Stomach (tissue), 4 donors: ENCODE results near the gene SLC13A3.

Source experiments
- CTCF ChIP-seq, 7 experiments: fragments of 450-650 bp in 4 of 7; fragments of 200-600 bp in 3 of 7; sonication (generic) in 3 of 7; IDR thresholded peaks; one replicate each; pipeline ENCODE4 v1.5.1; 2016 to 2019; ENCODE audit warnings: antibody characterized with exemption in 7 of 7, control low read depth in 2 of 7, mild to moderate bottlenecking in 1 of 7
- EP300 ChIP-seq: sonication (generic); formaldehyde crosslinking; IDR thresholded peaks from one replicate; pipeline ENCODE4 v1.6.1; 2017; ENCODE audit warnings: antibody characterized with exemption
- POLR2A ChIP-seq, 4 donors: fragments of 450-650 bp; IDR thresholded peaks; one replicate each; pipeline ENCODE4 v1.6.1; 2016; ENCODE audit warnings: antibody characterized with exemption in 4 of 4, control low read depth in 2 of 4, mild to moderate bottlenecking in 1 of 4, moderate library complexity in 1 of 4
- POLR2AphosphoS5 ChIP-seq, 3 donors: sonication (generic); formaldehyde crosslinking; IDR thresholded peaks; one replicate each; pipeline ENCODE4 v1.6.1; 2016; ENCODE audit warnings: antibody characterized with exemption in 3 of 3

GRCh38 chr20:46646659-46647380 lies 4.4 kb downstream of the SLC13A3 start:
- TF ChIP-seq POLR2AphosphoS5 (IDR thresholded peaks at IDR 0.05): no peak
- TF ChIP-seq POLR2A (IDR thresholded peaks at IDR 0.05): no peak
- TF ChIP-seq CTCF (IDR thresholded peaks at IDR 0.05): no peak
- TF ChIP-seq EP300: no peak
